Immature natural killer cell (primary cell): Measurements from ENCODE around the gene FAM131B. TPM values are rescaled to one million over a fixed set of nuclear protein-coding genes. Genes with fewer than 3 reads are reported as not detected.

Experiments used
- DNase-seq, 3 donors: peaks; one replicate each; pipeline ENCODE4 v3.0.0; 2022; ENCODE audit warnings: mixed read lengths in 1 of 3
- H3K27ac Mint-ChIP-seq, 6 donors: one replicate each; pipeline ENCODE4 v1.8.0; 2020; ENCODE audit warnings: mixed read lengths in 6 of 6, mild to moderate bottlenecking in 5 of 6, inconsistent platforms in 4 of 6, moderate library complexity in 3 of 6
- H3K27me3 Mint-ChIP-seq, 3 donors: one replicate each; pipeline ENCODE4 v1.8.0; 2020 to 2021; ENCODE audit warnings: low read depth in 3 of 3, mild to moderate bottlenecking in 3 of 3, mixed read lengths in 3 of 3, moderate library complexity in 3 of 3, inconsistent platforms in 1 of 3
- H3K36me3 Mint-ChIP-seq, 3 donors: one replicate each; pipeline ENCODE4 v1.8.0; 2020; ENCODE audit warnings: mixed read lengths in 3 of 3, inconsistent platforms in 2 of 3, mild to moderate bottlenecking in 2 of 3
- H3K4me1 Mint-ChIP-seq, 2 donors: one replicate each; pipeline ENCODE4 v1.8.0; 2020; ENCODE audit warnings: inconsistent platforms in 2 of 2, mild to moderate bottlenecking in 2 of 2, mixed read lengths in 2 of 2, moderate library complexity in 1 of 2
- H3K4me3 Mint-ChIP-seq, 5 donors: one replicate each; pipeline ENCODE4 v1.8.0; 2020; ENCODE audit warnings: mild to moderate bottlenecking in 5 of 5, mixed read lengths in 5 of 5, inconsistent platforms in 3 of 5, moderate library complexity in 3 of 5
- H3K9me3 Mint-ChIP-seq, 6 donors: one replicate each; pipeline ENCODE4 v1.8.0; 2020; ENCODE audit warnings: mild to moderate bottlenecking in 6 of 6, mixed read lengths in 6 of 6, inconsistent platforms in 4 of 6, moderate library complexity in 3 of 6
- polyA plus RNA-seq, 3 donors: library from polyadenylated mRNA; unstranded; fragments of 300-500 nt; fragmentation: Illumina TruSeq; gene quantifications; one replicate each; pipeline ENCODE4 v1.2.3, GENCODE V29; 2021

FAM131B gene
- polyA plus RNA-seq, 3 donors from 2014 or later, result 1.2 to 2.3 (median 1.9) TPM

DNA sequence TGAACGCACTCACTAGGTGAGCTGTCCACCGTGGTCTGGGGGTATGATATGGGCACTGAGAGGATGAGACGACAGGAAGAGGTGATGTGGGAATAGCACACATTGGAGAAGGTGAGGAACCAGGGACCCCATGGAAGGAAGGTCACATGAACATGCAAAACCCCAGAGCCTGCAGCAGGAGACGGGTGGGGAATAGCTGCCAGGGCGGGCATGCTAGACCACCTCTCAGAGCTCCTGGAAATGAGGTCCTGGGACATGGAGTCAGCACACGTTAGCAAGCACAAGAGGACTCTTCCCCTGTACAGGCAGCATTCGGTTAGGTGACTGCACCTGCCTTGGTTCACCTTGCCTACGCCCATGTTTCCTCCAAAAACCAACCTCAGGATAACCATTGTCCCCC lies 8.1 kb downstream of the FAM131B start:
- Mint-ChIP-seq H3K9me3 (no peaks in the 10 kb centered on the region), H3K27ac (no peak overlapping the region), H3K4me3 (no peak overlapping the region), H3K4me1 (no peaks in the 10 kb centered on the region), H3K36me3 (peaks cover 0 to 3% (median 0%) of the 10 kb centered on the region in 3 donors), H3K27me3 (peaks cover 0 to 9% (median 0%) of the 10 kb centered on the region in 3 donors)
- DNase-seq, result no peak

- Mint-ChIP-seq H3K27ac (no peak overlapping the region), H3K4me3 (no peak overlapping the region), H3K36me3 (no peaks in the 10 kb centered on the region), H3K9me3 (no peaks in the 10 kb centered on the region), H3K27me3 (peaks cover 0 to 2% (median 2%) of the 10 kb centered on the region in 3 donors), H3K4me1 (no peaks in the 10 kb centered on the region)
- no peak for DNase-seq
Observed at GRCh38 chr7:143352531-143353002, 9.9 kb downstream of the FAM131B start.

- DNase-seq, result no peak
- Mint-ChIP-seq H3K9me3 (no peaks in the 10 kb centered on the region), H3K27me3 (peaks cover 2 to 3% (median 2%) of the 10 kb centered on the region in 3 donors), H3K36me3 (no peaks in the 10 kb centered on the region), H3K4me3 (no peak overlapping the region), H3K27ac (no peak overlapping the region), H3K4me1 (no peaks in the 10 kb centered on the region)
Observed at GRCh38 chr7:143351574-143351973, 10.9 kb downstream of the FAM131B start.

GRCh38 chr7:143351060-143351459 lies 11.5 kb downstream of the FAM131B start:
- DNase-seq, result no peak
- Mint-ChIP-seq H3K36me3 (no peaks in the 10 kb centered on the region), H3K27me3 (peaks cover 2 to 3% (median 3%) of the 10 kb centered on the region in 3 donors), H3K4me3 (no peak overlapping the region), H3K4me1 (no peaks in the 10 kb centered on the region), H3K27ac (no peak overlapping the region), H3K9me3 (no peaks in the 10 kb centered on the region)

DNA sequence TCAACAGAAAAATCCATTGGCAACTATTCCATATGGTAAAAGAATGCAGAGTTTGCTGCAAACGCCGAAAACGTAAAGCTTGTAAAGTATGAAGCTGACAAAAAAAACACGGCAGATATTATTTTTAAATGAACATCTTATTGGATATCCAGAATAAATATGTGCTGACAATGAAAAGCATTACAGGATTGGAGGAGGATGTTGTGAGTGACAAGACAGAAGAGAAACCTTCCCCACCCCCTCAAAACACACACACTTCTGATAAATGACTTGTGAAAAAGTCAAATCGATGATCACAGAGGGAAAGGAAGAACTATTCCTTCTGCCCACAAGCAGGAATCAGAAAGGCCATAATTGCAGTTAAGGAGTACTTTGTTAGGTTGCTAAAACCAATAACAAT lies 14.6 kb downstream of the FAM131B start:
- no peak for DNase-seq
- H3K9me3 Mint-ChIP-seq, result no peaks in the 10 kb centered on the region
- H3K27me3 Mint-ChIP-seq, result peaks cover 5 to 7% (median 6%) of the 10 kb centered on the region in 3 donors
- H3K27ac Mint-ChIP-seq, result no peak overlapping the region
- no peaks in the 10 kb centered on the region for H3K36me3 Mint-ChIP-seq
- H3K4me3 Mint-ChIP-seq, result no peak overlapping the region
- H3K4me1 Mint-ChIP-seq, result peaks cover 7 to 11% of the 10 kb centered on the region in 2 donors

DNA sequence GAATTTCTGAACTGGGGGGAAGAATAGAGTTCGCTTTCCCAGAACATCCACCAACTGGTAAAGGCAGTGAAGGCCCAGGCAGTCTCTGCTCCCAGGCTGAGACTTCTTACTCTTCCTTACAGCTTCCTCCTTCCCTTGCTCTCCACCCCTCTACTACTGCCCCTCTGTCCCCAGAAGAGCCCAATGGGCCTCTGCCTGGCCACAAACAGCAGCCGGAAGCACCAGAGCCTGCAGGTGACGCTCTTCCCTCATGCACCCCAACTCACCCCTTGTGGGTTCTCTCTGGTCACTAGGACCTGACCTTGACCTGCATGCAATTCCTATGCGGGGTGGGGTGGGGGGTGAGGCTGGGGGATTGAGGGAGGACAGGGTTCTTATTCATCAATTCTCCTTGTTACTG lies 16.5 kb downstream of the FAM131B start:
- H3K27me3 Mint-ChIP-seq, result peaks cover 3 to 8% (median 7%) of the 10 kb centered on the region in 3 donors
- no peak for DNase-seq
- no peaks in the 10 kb centered on the region for H3K9me3 Mint-ChIP-seq
- peak overlapping the region in 1 of 5 donors; percentile 82 for H3K4me3 Mint-ChIP-seq
- peaks cover 7 to 11% of the 10 kb centered on the region in 2 donors for H3K4me1 Mint-ChIP-seq
- no peak overlapping the region for H3K27ac Mint-ChIP-seq
- H3K36me3 Mint-ChIP-seq, result no peaks in the 10 kb centered on the region

- H3K4me3 Mint-ChIP-seq, result peak overlapping the region; percentile 49 to 82 (median 78)
- peak; percentile 36 to 54 (median 51) for DNase-seq
Observed at GRCh38 chr7:143345428-143345900, 17.0 kb downstream of the FAM131B start.

DNA sequence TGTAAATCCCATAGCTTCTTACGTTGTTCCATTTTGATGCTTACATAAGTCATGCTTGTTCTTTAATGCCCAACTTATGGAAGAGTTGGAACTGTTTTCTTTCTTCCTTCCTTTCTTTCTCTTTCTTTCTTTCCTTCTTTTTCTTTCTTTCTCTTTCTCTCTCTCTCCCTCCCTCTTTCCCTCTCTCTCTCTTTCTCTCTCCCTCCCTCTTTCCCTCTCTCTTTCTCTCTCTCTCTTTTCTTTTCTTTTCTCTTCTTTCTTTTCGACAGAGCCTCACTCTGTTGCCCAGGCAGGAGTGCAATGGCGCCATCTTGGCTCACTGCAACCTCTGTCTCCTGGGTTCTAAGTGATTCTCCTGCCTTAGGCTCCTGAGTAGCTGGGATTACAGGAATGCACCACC lies 18.9 kb downstream of the FAM131B start:
- H3K36me3 Mint-ChIP-seq, result no peaks in the 10 kb centered on the region
- DNase-seq, result no peak
- H3K4me1 Mint-ChIP-seq, result peaks cover 7 to 11% of the 10 kb centered on the region in 2 donors
- no peak overlapping the region for H3K4me3 Mint-ChIP-seq
- H3K27me3 Mint-ChIP-seq, result peaks cover 3 to 9% (median 7%) of the 10 kb centered on the region in 3 donors
- H3K27ac Mint-ChIP-seq, result no peak overlapping the region
- no peaks in the 10 kb centered on the region for H3K9me3 Mint-ChIP-seq

More at GRCh38 chr7:143345428-143345900, 17.0 kb downstream of the FAM131B start:
- Mint-ChIP-seq H3K36me3 (no peaks in the 10 kb centered on the region), H3K4me1 (peaks cover 7 to 11% of the 10 kb centered on the region in 2 donors), H3K9me3 (no peaks in the 10 kb centered on the region), H3K27ac (peak overlapping the region in 2 of 6 donors; percentile 29 to 37), H3K27me3 (peaks cover 3 to 9% (median 7%) of the 10 kb centered on the region in 3 donors)

DNA sequence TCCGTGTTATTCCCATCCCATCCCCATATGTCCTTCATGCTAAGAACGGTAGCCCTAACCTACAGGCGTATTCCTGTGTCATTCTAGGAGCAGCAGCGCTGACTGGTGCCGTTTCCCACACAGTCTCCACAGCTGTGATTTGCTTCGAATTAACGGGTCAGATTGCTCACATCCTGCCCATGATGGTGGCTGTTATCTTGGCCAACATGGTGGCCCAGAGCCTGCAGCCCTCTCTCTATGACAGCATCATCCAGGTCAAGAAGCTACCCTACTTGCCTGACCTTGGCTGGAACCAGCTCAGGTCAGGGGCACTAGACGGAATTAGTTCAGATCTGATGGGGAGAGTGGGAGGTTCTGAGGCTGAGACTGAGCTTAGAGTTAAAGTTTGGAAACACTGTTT lies 20.7 kb downstream of the FAM131B start:
- no peak for DNase-seq
- Mint-ChIP-seq H3K4me1 (peaks cover 7 to 11% of the 10 kb centered on the region in 2 donors), H3K36me3 (no peaks in the 10 kb centered on the region), H3K27ac (no peak overlapping the region), H3K4me3 (no peak overlapping the region), H3K27me3 (peaks cover 7 to 9% (median 8%) of the 10 kb centered on the region in 3 donors), H3K9me3 (no peaks in the 10 kb centered on the region)

GRCh38 chr7:143337216-143337615 lies 25.3 kb downstream of the FAM131B start:
- no peak for DNase-seq
- Mint-ChIP-seq H3K9me3 (no peaks in the 10 kb centered on the region), H3K27me3 (peaks cover 4 to 7% (median 4%) of the 10 kb centered on the region in 3 donors), H3K4me1 (no peaks in the 10 kb centered on the region), H3K27ac (no peak overlapping the region), H3K4me3 (no peak overlapping the region), H3K36me3 (no peaks in the 10 kb centered on the region)

GRCh38 chr7:143334244-143334643 lies 28.3 kb downstream of the FAM131B start:
- peaks cover 4 to 8% (median 8%) of the 10 kb centered on the region in 3 donors for H3K27me3 Mint-ChIP-seq
- H3K27ac Mint-ChIP-seq, result no peak overlapping the region
- DNase-seq, result no peak
- no peaks in the 10 kb centered on the region for H3K36me3 Mint-ChIP-seq
- H3K4me1 Mint-ChIP-seq, result no peaks in the 10 kb centered on the region
- no peak overlapping the region for H3K4me3 Mint-ChIP-seq
- no peaks in the 10 kb centered on the region for H3K9me3 Mint-ChIP-seq

DNA sequence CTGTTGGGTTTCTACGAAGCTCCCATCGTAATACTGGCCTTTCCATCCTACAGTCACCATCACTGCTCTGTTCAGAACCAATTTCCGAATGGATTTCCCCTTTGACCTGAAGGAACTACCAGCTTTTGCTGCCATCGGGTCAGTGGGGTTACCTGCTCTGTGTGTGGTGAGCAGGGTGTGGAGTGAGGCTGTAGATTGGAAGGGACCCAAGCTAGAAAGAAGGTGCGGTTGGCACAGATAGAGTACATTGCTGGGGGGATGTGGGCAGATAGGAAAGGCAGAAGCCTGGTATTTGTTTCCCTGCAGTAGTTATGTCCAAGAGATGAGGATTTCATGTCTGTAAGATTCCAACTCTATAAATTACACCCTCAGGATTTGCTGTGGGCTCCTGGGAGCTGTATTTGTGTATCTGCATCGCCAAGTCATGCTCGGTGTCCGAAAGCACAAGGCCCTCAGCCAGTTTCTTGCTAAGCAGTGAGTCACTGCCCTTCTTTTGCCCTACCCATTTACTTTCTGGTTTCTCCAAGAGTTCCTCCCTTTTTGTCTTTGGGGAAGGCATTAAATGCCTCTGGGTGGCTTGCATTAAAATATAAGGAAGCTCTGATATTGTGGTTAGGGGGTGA lies 31.2 kb downstream of the FAM131B start:
- no peak overlapping the region for H3K4me3 Mint-ChIP-seq
- no peak overlapping the region for H3K27ac Mint-ChIP-seq
- H3K36me3 Mint-ChIP-seq, result no peaks in the 10 kb centered on the region
- no peaks in the 10 kb centered on the region for H3K9me3 Mint-ChIP-seq
- DNase-seq, result no peak
- H3K27me3 Mint-ChIP-seq, result peaks cover 0 to 8% (median 6%) of the 10 kb centered on the region in 3 donors
- H3K4me1 Mint-ChIP-seq, result peaks cover 0 to under 1% of the 10 kb centered on the region in 2 donors

GRCh38 chr7:143329471-143330170 lies 32.9 kb downstream of the FAM131B start:
- Mint-ChIP-seq H3K36me3 (no peaks in the 10 kb centered on the region), H3K9me3 (no peaks in the 10 kb centered on the region), H3K4me3 (no peak overlapping the region), H3K27ac (no peak overlapping the region), H3K27me3 (peaks cover 0 to 6% (median 4%) of the 10 kb centered on the region in 3 donors), H3K4me1 (peaks cover 13 to 15% of the 10 kb centered on the region in 2 donors)
- DNase-seq, result no peak

- no peak overlapping the region for H3K27ac Mint-ChIP-seq
- H3K36me3 Mint-ChIP-seq, result no peaks in the 10 kb centered on the region
- peaks cover 13 to 15% of the 10 kb centered on the region in 2 donors for H3K4me1 Mint-ChIP-seq
- H3K9me3 Mint-ChIP-seq, result no peaks in the 10 kb centered on the region
- DNase-seq, result no peak
- H3K4me3 Mint-ChIP-seq, result no peak overlapping the region
- peaks cover 0 to 6% (median 4%) of the 10 kb centered on the region in 3 donors for H3K27me3 Mint-ChIP-seq
Observed at GRCh38 chr7:143327903-143328302, 34.6 kb downstream of the FAM131B start.
